ENCODE results near the gene GNAS-AS1.

The GNAS-AS1 gene

DNA sequence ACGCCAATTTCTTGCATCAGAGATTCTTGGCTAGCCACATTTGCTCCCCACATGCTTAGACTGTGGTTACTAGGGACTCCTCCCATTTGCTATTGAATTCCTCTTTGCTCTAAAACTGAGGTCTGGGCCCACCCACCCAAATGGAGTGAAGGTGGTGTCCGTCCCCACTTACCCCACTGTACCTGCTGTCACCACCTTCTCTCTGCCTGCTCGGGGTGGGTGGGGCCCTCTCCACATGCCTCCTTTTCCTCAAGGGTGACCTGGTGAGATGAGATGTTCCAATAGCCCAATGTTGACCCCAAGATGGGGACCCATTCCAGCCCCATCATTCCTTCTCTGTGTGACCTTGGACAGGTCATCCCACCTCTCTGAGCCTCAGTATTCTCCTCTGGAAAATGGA, 74.6 kb downstream of the GNAS-AS1 start:
- no peak for DNase-seq

- DNase-seq: no peak
Measured at GRCh38 chr20:58775371-58775770, 75.3 kb downstream of the GNAS-AS1 start.

GRCh38 chr20:58774667-58775263, 75.9 kb downstream of the GNAS-AS1 start:
- no peak for DNase-seq

DNA sequence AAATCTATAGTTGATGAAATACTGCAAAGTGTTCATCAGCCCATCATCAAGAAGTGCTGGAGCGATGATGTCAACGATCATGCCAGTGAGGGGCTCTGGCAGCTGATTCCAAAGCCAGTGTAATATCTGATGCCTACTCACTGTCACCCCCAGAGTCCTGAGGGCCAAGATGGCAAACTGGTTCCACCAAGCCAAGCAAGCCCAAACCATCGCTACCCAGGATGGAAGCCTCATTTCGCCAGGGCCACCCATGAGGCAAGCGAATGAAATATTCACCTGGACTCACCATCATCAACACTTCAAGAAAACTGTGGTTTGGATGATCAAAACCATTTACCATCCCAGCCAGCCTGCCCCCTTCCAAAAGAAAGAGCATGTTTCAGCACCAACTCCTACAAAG, 76.5 kb downstream of the GNAS-AS1 start:
- DNase-seq: no peak

DNA sequence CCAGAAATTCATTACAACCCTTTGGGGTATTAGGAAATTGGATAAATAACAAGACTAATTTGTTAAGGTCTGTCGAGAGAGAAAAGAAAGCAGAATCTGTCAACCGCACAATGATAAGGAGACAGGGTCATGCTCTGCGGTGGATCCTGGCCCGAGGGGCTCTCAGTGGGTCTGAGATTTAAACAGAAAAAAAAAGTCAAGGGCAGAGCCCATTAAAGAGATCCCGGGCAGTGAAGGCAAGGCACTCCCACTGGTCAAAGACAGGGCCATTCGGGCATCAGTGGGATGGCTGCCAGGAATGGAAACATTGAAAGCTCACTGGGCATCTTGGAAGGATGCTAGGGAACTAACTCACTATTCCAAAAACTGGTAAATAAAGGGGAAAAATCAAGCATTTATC, 77.9 kb downstream of the GNAS-AS1 start:
- DNase-seq: no peak
